Fibroblast of lung (primary cell): ENCODE results near the gene EME1. TPM values are rescaled to one million over a fixed set of nuclear protein-coding genes. Genes with fewer than 3 reads are reported as not detected.
"Not testable (repeated sequence)": the region's sequence is repeated elsewhere in the genome, so short reads cannot be mapped to it uniquely, and the experiment has no call there.

Source experiments
- DNase-seq, 2 donors: peaks; one replicate each; pipeline versions ENCODE4 v3.0.0 to v3.0.0-alpha.2; 2010; ENCODE audit warnings: low read depth in 2 of 2
- H2AFZ ChIP-seq: 2 replicates; pipeline ENCODE4 v1.5.1; 2012; ENCODE audit warnings: low read length, control low read depth, inconsistent platforms
- H3K27ac ChIP-seq: 2 replicates; pipeline ENCODE4 v1.5.1; 2011; ENCODE audit warnings: low read length, control low read depth; ENCODE audit not compliant: insufficient read depth
- H3K27me3 ChIP-seq: 2 replicates; pipeline ENCODE4 v1.5.1; 2011; ENCODE audit warnings: mild to moderate bottlenecking, low read length; ENCODE audit not compliant: control insufficient read depth, insufficient read depth
- H3K36me3 ChIP-seq: 2 replicates; pipeline ENCODE4 v1.5.1; 2011; ENCODE audit warnings: low read length; ENCODE audit not compliant: control insufficient read depth, insufficient read depth
- H3K4me1 ChIP-seq: 2 replicates; pipeline ENCODE4 v1.5.1; 2011; ENCODE audit warnings: low read length; ENCODE audit not compliant: control insufficient read depth, insufficient read depth; ENCODE audit errors: extremely low read depth
- H3K4me2 ChIP-seq: 2 replicates; pipeline ENCODE4 v1.5.1; 2011; ENCODE audit warnings: low read length, control low read depth; ENCODE audit not compliant: insufficient read depth; ENCODE audit errors: extremely low read depth
- H3K4me3 ChIP-seq, 4 experiments: fragments of 200-600 bp in 1 of 4; sonication (generic) in 1 of 4; replicated peaks in 1 of 4; 2 replicates each; pipeline ENCODE4 v1.5.1; 2011 to 2016; ENCODE audit warnings: low read length in 4 of 4, low read depth in 3 of 4, mild to moderate bottlenecking in 3 of 4, control low read depth in 2 of 4, inconsistent platforms in 1 of 4, mixed read lengths in 1 of 4; ENCODE audit not compliant: insufficient read depth in 1 of 4; ENCODE audit errors: control extremely low read depth in 1 of 4
- H3K79me2 ChIP-seq: 2 replicates; pipeline ENCODE4 v1.5.1; 2012; ENCODE audit warnings: mild to moderate bottlenecking, low read length, inconsistent platforms; ENCODE audit not compliant: control insufficient read depth, insufficient read depth
- H3K9ac ChIP-seq: 2 replicates; pipeline ENCODE4 v1.5.1; 2011; ENCODE audit warnings: mild to moderate bottlenecking, low read length, control low read depth; ENCODE audit not compliant: insufficient read depth
- H3K9me3 ChIP-seq: 2 replicates; pipeline ENCODE4 v1.5.1; 2012; ENCODE audit warnings: low read depth, low read length; ENCODE audit not compliant: control insufficient read depth, insufficient read depth
- H4K20me1 ChIP-seq: 2 replicates; pipeline ENCODE4 v1.5.1; 2011; ENCODE audit warnings: low read length; ENCODE audit not compliant: control insufficient read depth, insufficient read depth; ENCODE audit errors: extremely low read depth
- CTCF ChIP-seq, 2 donors: IDR thresholded peaks in 1 of 2; conservative IDR thresholded peaks in 1 of 2; 1 replicate in 1 of 2; 2 replicates in 1 of 2; pipeline ENCODE4 v1.5.1; 2011 to 2012; ENCODE audit warnings: low read length in 2 of 2, control low read depth in 1 of 2, inconsistent platforms in 1 of 2, low read depth in 1 of 2, mild to moderate bottlenecking in 1 of 2
- EZH2 ChIP-seq: IDR thresholded peaks from 2 replicates; pipeline ENCODE4 v1.5.1; 2012; ENCODE audit warnings: low read length, control low read depth, mild to moderate bottlenecking; ENCODE audit errors: missing control alignments
- polyA plus RNA-seq, 2 donors: library from polyadenylated mRNA; depleted of rRNA in 1 of 2; stranded (reverse) in 1 of 2; unstranded in 1 of 2; fragments of >200 nt; gene quantifications; 2 replicates each; pipeline ENCODE4 v1.2.1, GENCODE V29; 2011 to 2012; ENCODE audit warnings: missing spikeins in 1 of 2
- total RNA-seq: library from RNA; depleted of rRNA; stranded (reverse); fragments of >200 nt; gene quantifications from 2 replicates; pipeline ENCODE4 v1.2.1, GENCODE V29; 2014

Gene EME1
- total and polyA plus RNA-seq, 2 donors (not counting 1 experiment from before 2014, with no cell fraction given) = 2.3 to 2.7 TPM

GRCh38 chr17:50414808-50415207 is 41.8 kb downstream of the EME1 start:
- DNase-seq = no peak

DNA sequence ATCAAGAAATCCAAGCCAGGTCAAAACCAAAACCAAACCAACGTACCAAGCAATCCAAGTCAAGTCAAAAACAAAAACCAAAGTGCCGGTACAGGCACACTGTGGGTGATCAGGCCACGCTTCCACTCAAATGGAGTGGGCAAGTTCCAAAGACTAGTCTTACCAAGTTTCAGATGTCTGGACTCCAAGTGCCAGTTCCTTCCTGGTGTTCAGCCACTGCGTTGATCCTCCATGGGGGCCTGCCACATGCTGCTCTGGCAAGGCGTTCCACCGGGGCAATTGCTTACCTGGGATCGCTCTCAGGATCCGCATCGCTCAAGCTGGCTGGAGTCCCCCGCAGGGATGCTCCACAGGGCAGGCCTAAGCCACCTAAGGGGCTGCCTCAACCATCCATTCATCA is 46.5 kb downstream of the EME1 start:
- H3K9me3 ChIP-seq, H2AFZ ChIP-seq, H3K4me1 ChIP-seq, H4K20me1 ChIP-seq, H3K27ac ChIP-seq, H3K79me2 ChIP-seq, H3K4me3 ChIP-seq, H3K36me3 ChIP-seq, DNase-seq, H3K4me2 ChIP-seq, H3K9ac ChIP-seq, H3K27me3 ChIP-seq: not testable (repeated sequence)

More at GRCh38 chr17:50414808-50415207, 41.8 kb downstream of the EME1 start:
- Histone ChIP-seq H4K20me1 (no peaks in the 10 kb centered on the region), H3K27me3 (no peaks in the 10 kb centered on the region), H3K9me3 (no peaks in the 10 kb centered on the region), H3K4me2 (no peak overlapping the region), H3K9ac (no peak overlapping the region), H3K79me2 (no peaks in the 10 kb centered on the region), H3K4me3 (no peak overlapping the region), H3K36me3 (no peaks in the 10 kb centered on the region), H2AFZ (no peak overlapping the region), H3K27ac (no peak overlapping the region), H3K4me1 (no peaks in the 10 kb centered on the region)
- TF ChIP-seq CTCF (conservative IDR thresholded peaks at IDR 0.05 in 1 of 2, IDR thresholded peaks at IDR 0.05 in 1 of 2; ENCODE audit: low read depth in 1 of 2, low read length in 2 of 2) (no peak), EZH2 (no peak)

DNA sequence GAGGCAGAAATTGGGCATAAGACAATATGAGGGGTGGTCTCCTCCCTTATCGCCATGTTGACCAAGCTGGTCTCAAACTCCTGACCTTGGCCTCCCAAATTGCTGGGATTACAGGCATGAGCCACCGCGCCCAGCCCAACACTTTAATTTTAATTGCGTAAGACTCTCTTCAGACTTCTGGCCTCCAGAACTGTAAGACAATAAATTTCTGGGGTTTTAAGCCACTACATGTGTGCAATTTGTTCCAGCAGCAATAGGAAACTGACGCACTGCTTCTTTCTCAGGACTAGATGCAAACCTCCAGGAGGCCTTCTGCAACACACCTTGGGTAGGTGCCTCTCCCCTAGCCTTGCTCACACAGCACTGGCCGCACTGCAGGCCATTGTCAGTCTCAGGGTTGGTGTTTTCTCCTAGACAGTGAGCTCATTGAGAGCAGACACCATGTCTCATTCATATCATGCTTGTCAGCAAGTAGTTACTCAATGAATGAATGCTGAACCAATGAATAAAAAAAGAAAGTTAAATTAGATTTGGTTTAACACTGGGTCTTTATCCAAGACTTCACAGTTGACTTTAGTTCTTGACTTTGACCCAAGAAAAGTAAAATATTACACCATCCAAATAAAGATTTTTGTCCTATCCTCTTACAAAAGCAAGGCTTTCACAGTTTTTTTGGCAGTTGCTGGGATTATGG is 47.5 kb downstream of the EME1 start:
- Histone ChIP-seq H3K4me3 (no peak overlapping the region), H3K36me3 (no peaks in the 10 kb centered on the region)
- no peak for DNase-seq

More for the DNA sequence above, 47.5 kb downstream of the EME1 start:
- Histone ChIP-seq H2AFZ (no peak overlapping the region), H3K4me1 (peaks cover 12% of the 10 kb centered on the region), H4K20me1 (no peaks in the 10 kb centered on the region), H3K9me3 (no peaks in the 10 kb centered on the region), H3K27ac (no peak overlapping the region), H3K4me2 (no peak overlapping the region), H3K79me2 (no peaks in the 10 kb centered on the region), H3K27me3 (no peaks in the 10 kb centered on the region), H3K9ac (no peak overlapping the region)
- TF ChIP-seq CTCF (conservative IDR thresholded peaks at IDR 0.05 in 1 of 2, IDR thresholded peaks at IDR 0.05 in 1 of 2; ENCODE audit: low read depth in 1 of 2, low read length in 2 of 2) = no peak
- TF ChIP-seq EZH2 = no peak
